ENCODE results near the gene KCNK17.

- TF ChIP-seq, protein P1, sequence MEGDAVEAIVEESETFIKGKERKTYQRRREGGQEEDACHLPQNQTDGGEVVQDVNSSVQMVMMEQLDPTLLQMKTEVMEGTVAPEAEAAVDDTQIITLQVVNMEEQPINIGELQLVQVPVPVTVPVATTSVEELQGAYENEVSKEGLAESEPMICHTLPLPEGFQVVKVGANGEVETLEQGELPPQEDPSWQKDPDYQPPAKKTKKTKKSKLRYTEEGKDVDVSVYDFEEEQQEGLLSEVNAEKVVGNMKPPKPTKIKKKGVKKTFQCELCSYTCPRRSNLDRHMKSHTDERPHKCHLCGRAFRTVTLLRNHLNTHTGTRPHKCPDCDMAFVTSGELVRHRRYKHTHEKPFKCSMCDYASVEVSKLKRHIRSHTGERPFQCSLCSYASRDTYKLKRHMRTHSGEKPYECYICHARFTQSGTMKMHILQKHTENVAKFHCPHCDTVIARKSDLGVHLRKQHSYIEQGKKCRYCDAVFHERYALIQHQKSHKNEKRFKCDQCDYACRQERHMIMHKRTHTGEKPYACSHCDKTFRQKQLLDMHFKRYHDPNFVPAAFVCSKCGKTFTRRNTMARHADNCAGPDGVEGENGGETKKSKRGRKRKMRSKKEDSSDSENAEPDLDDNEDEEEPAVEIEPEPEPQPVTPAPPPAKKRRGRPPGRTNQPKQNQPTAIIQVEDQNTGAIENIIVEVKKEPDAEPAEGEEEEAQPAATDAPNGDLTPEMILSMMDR (IDR thresholded peaks at IDR 0.05; ENCODE audit: low read depth, low read length), result no peak
- no peak for TF ChIP-seq EZH2phosphoT487 (IDR thresholded peaks at IDR 0.05; ENCODE audit: low read depth)
Measured at GRCh38 chr6:39298061-39298460, 16.2 kb downstream of the KCNK17 start.

Data from OCI-LY3 (cell line).